CD8-positive, alpha-beta memory T cell (primary cell): ENCODE measurements around the gene C16orf54. TPM values are rescaled to one million over a fixed set of nuclear protein-coding genes. Genes with fewer than 3 reads are reported as not detected.
"Not testable (repeated sequence)": the region's sequence is repeated elsewhere in the genome, so short reads cannot be mapped to it uniquely, and the experiment has no call there.

Experiments
- CTCF ChIA-PET: fragments of 350-600 bp; sonication (Branson Sonifier 250); formaldehyde crosslinking; loops from one replicate; lab custom pipeline; 2021; ENCODE audit warnings: antibody characterized with exemption; lab: Charles Lee
- POLR2A ChIA-PET: fragments of 350-600 bp; sonication (Branson Sonifier 250); formaldehyde crosslinking; loops from one replicate; lab custom pipeline; 2021; ENCODE audit warnings: antibody characterized with exemption; lab: Charles Lee
- DNase-seq, 5 donors: peaks; one replicate each; pipeline versions ENCODE4 v3.0.0 to v3.0.0-alpha.2; 2020 to 2022; ENCODE audit warnings: mixed read lengths in 1 of 5
- H3K27ac ChIP-seq: one replicate; pipeline ENCODE4 v1.7.0; 2013; ENCODE audit warnings: low read depth, mild to moderate bottlenecking, low read length, moderate library complexity
- H3K27me3 ChIP-seq: 2 replicates; pipeline ENCODE4 v1.7.0; 2013; ENCODE audit warnings: low read length, mild to moderate bottlenecking; ENCODE audit not compliant: insufficient read depth, poor library complexity, severe bottlenecking
- H3K36me3 ChIP-seq: 2 replicates; pipeline ENCODE4 v1.7.0; 2013; ENCODE audit warnings: mild to moderate bottlenecking, low read length, moderate library complexity; ENCODE audit not compliant: insufficient read depth
- H3K4me1 ChIP-seq: 2 replicates; pipeline ENCODE4 v1.7.0; 2013; ENCODE audit warnings: mild to moderate bottlenecking, low read length, moderate library complexity; ENCODE audit not compliant: insufficient read depth
- H3K4me3 ChIP-seq: 2 replicates; pipeline ENCODE4 v1.7.0; 2013; ENCODE audit warnings: mild to moderate bottlenecking, low read length
- H3K9me3 ChIP-seq: 2 replicates; pipeline ENCODE4 v1.7.0; 2013; ENCODE audit warnings: mild to moderate bottlenecking, low read length
- H3K27ac Mint-ChIP-seq, 8 donors: one replicate each; pipeline ENCODE4 v1.8.0; 2020 to 2021; ENCODE audit warnings: mixed read lengths in 8 of 8, mild to moderate bottlenecking in 6 of 8, inconsistent platforms in 3 of 8, moderate library complexity in 3 of 8
- H3K27me3 Mint-ChIP-seq, 2 donors: one replicate each; pipeline ENCODE4 v1.8.0; 2020 to 2021; ENCODE audit warnings: mixed read lengths in 2 of 2, mild to moderate bottlenecking in 1 of 2, moderate library complexity in 1 of 2
- H3K36me3 Mint-ChIP-seq, 3 donors: one replicate each; pipeline ENCODE4 v1.8.0; 2020 to 2021; ENCODE audit warnings: mixed read lengths in 3 of 3, inconsistent platforms in 1 of 3, mild to moderate bottlenecking in 1 of 3
- H3K4me1 Mint-ChIP-seq, 3 donors: one replicate each; pipeline ENCODE4 v1.8.0; 2020 to 2021; ENCODE audit warnings: mixed read lengths in 3 of 3, inconsistent platforms in 1 of 3, mild to moderate bottlenecking in 1 of 3
- H3K4me3 Mint-ChIP-seq, 7 donors: one replicate each; pipeline ENCODE4 v1.8.0; 2020 to 2021; ENCODE audit warnings: mixed read lengths in 7 of 7, mild to moderate bottlenecking in 6 of 7, moderate library complexity in 4 of 7, inconsistent platforms in 2 of 7
- H3K9me3 Mint-ChIP-seq, 5 donors: one replicate each; pipeline ENCODE4 v1.8.0; 2020 to 2022; ENCODE audit warnings: mixed read lengths in 5 of 5, mild to moderate bottlenecking in 3 of 5, moderate library complexity in 2 of 5, inconsistent platforms in 1 of 5
- polyA plus RNA-seq: library from polyadenylated mRNA; unstranded; fragments of 300-500 nt; fragmentation: Illumina TruSeq; gene quantifications from one replicate; pipeline ENCODE4 v1.2.3, GENCODE V29; 2021
- total RNA-seq, 2 experiments: library from RNA; stranded (reverse); gene quantifications; one replicate each; pipeline ENCODE4 v1.2.3, GENCODE V29; 2021

C16orf54 gene
- total and polyA plus RNA-seq, 3 experiments from 2014 or later, result 32.3 to 45.0 (median 33.3) TPM

GRCh38 chr16:29789775-29790182 is 44.0 kb upstream of the C16orf54 start:
- ChIA-PET POLR2A (interaction anchor here (0.6 to 3.3 kb wide), 17 partner anchors 11 to 620 kb away, joined by 3 to 59 read pairs (median 7); partner anchors contain the start of genes C16orf54, MAZ, MVP and PAGR1), CTCF (interaction anchor here (0.7 to 4.7 kb wide), 31 partner anchors 11 to 110 kb away, joined by 3 to 51 read pairs (median 6); partner anchors contain the start of genes C16orf54, CDIPT, PAGR1 and ZG16)
- no peaks in the 10 kb centered on the region for H3K9me3 ChIP-seq
- no peaks in the 10 kb centered on the region for H3K9me3 Mint-ChIP-seq
- H3K27ac ChIP-seq, result peak overlapping the region; percentile 85
- peak overlapping the region; percentile 76 for H3K4me3 ChIP-seq
- H3K4me1 ChIP-seq, result peaks cover 48% of the 10 kb centered on the region
- H3K36me3 ChIP-seq, result no peaks in the 10 kb centered on the region
- DNase-seq, result no peak
- H3K27me3 ChIP-seq, result no peaks in the 10 kb centered on the region
- H3K27ac Mint-ChIP-seq, result peak overlapping the region; percentile 94 to 99 (median 98)
- peaks cover 0 to 24% (median 5%) of the 10 kb centered on the region in 3 donors for H3K36me3 Mint-ChIP-seq
- H3K4me1 Mint-ChIP-seq, result peaks cover 44 to 61% (median 48%) of the 10 kb centered on the region in 3 donors
- H3K27me3 Mint-ChIP-seq, result peaks cover 0 to 4% of the 10 kb centered on the region in 2 donors
- peak overlapping the region; percentile 94 to 99 (median 99) for H3K4me3 Mint-ChIP-seq

DNA sequence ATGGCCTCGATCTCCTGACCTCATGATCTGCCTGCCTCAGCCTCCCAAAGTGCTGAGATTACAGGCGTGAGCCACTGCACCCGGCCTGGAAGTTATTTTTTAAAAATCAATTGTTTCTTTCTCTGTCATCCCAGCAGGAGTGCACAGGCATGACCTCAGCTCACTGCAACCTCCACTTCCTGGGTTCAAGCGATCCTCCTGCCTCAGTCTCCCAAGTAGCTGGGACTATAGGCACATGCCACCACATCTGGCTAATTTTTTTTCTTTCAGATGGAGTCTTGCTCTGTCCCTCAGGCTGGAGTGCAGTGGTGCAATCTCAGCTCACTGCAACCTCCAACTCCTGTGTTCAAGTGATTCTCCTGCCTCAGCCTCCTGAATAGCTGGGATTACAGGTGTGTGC is 41.4 kb upstream of the C16orf54 start:
- POLR2A ChIA-PET, H3K27me3 ChIP-seq, H3K27me3 Mint-ChIP-seq, H3K27ac ChIP-seq, H3K36me3 ChIP-seq, H3K9me3 Mint-ChIP-seq, H3K9me3 ChIP-seq, H3K4me3 ChIP-seq: not testable (repeated sequence)
- H3K4me1 ChIP-seq, result peaks cover 31% of the 10 kb centered on the region
- Mint-ChIP-seq H3K27ac (peak overlapping the region in 1 of 8 donors; percentile 36), H3K4me3 (peak overlapping the region in 1 of 7 donors; percentile 10), H3K4me1 (peaks cover 34 to 44% (median 37%) of the 10 kb centered on the region in 3 donors), H3K36me3 (peaks cover 0 to 12% (median 0%) of the 10 kb centered on the region in 3 donors)
- CTCF ChIA-PET, result interaction anchor here (2.4 to 5.1 kb wide), 4 partner anchors 30 to 86 kb away, joined by 8 to 53 read pairs (median 24); partner anchors contain the start of gene PAGR1
- peak in 1 of 5 donors; percentile 8 for DNase-seq

GRCh38 chr16:29784901-29785500 is 39.2 kb upstream of the C16orf54 start:
- no peak overlapping the region for H3K27ac ChIP-seq
- Mint-ChIP-seq H3K9me3 (no peaks in the 10 kb centered on the region), H3K4me1 (peaks cover 17 to 28% (median 27%) of the 10 kb centered on the region in 3 donors), H3K4me3 (peak overlapping the region; percentile 50 to 77 (median 69)), H3K27ac (peak overlapping the region in 7 of 8 donors; percentile 47 to 83 (median 74)), H3K27me3 (peaks cover 0 to 3% of the 10 kb centered on the region in 2 donors), H3K36me3 (peaks cover 0 to 2% (median 0%) of the 10 kb centered on the region in 3 donors)
- ChIA-PET CTCF (interaction anchor here (0.6 to 5.1 kb wide), 26 partner anchors 10 to 286 kb away, joined by 3 to 53 read pairs (median 5); partner anchors contain the start of genes MVP and PAGR1), POLR2A (interaction anchor here (0.5 to 1.6 kb wide), 10 partner anchors 22 to 612 kb away, joined by 3 to 9 read pairs (median 4); partner anchors contain the start of genes C16orf54 and PAGR1)
- peak overlapping the region; percentile 33 for H3K4me3 ChIP-seq
- DNase-seq, result peak; percentile 55 to 79 (median 62)
- no peaks in the 10 kb centered on the region for H3K9me3 ChIP-seq
- no peaks in the 10 kb centered on the region for H3K36me3 ChIP-seq
- peaks cover 20% of the 10 kb centered on the region for H3K4me1 ChIP-seq
- H3K27me3 ChIP-seq, result no peaks in the 10 kb centered on the region

- Mint-ChIP-seq H3K27ac (peak overlapping the region in 6 of 8 donors; percentile 4 to 86 (median 44)), H3K4me3 (peak overlapping the region in 1 of 7 donors; percentile 25), H3K36me3 (peaks cover 0 to 2% (median 0%) of the 10 kb centered on the region in 3 donors), H3K9me3 (no peaks in the 10 kb centered on the region), H3K4me1 (peaks cover 15 to 24% (median 24%) of the 10 kb centered on the region in 3 donors), H3K27me3 (peaks cover 0 to 3% of the 10 kb centered on the region in 2 donors)
- DNase-seq, result peak in 1 of 5 donors; percentile 36
- Histone ChIP-seq H3K27ac (no peak overlapping the region), H3K4me1 (peaks cover 14% of the 10 kb centered on the region), H3K27me3 (no peaks in the 10 kb centered on the region), H3K36me3 (no peaks in the 10 kb centered on the region), H3K9me3 (no peaks in the 10 kb centered on the region), H3K4me3 (no peak overlapping the region)
- ChIA-PET POLR2A (interaction anchor here (0.6 to 1.0 kb wide), 3 partner anchors 29 to 46 kb away, joined by 3 read pairs; no protein-coding TSS in a partner anchor), CTCF (interaction anchor here (0.6 to 5.1 kb wide), 19 partner anchors 9 to 287 kb away, joined by 3 to 53 read pairs (median 6); partner anchors contain the start of genes MVP and PAGR1)
Observed at GRCh38 chr16:29784157-29784556, 38.4 kb upstream of the C16orf54 start.

GRCh38 chr16:29783094-29783953 is 37.5 kb upstream of the C16orf54 start:
- H3K27ac Mint-ChIP-seq, result peak overlapping the region in 3 of 8 donors; percentile 20 to 74 (median 29)
- H3K4me1 Mint-ChIP-seq, result peaks cover 12 to 24% (median 20%) of the 10 kb centered on the region in 3 donors
- CTCF ChIA-PET, result interaction anchor here (5.1 kb wide), 1 partner anchor 83 kb away, joined by 53 read pairs; no protein-coding TSS in a partner anchor
- POLR2A ChIA-PET, result interaction anchor here (0.6 kb wide), 1 partner anchor 10 kb away, joined by 5 read pairs; no protein-coding TSS in a partner anchor
- not testable (repeated sequence) for H3K36me3 ChIP-seq, H3K27me3 Mint-ChIP-seq, H3K36me3 Mint-ChIP-seq, H3K4me3 Mint-ChIP-seq, H3K9me3 Mint-ChIP-seq, H3K27ac ChIP-seq, H3K9me3 ChIP-seq, H3K27me3 ChIP-seq, H3K4me3 ChIP-seq
- H3K4me1 ChIP-seq, result peaks cover 14% of the 10 kb centered on the region
- DNase-seq, result peak in 1 of 5 donors; percentile 13

GRCh38 chr16:29779474-29779873 is 33.7 kb upstream of the C16orf54 start:
- H3K36me3 Mint-ChIP-seq, result peaks cover 0 to 2% (median 0%) of the 10 kb centered on the region in 3 donors
- CTCF ChIA-PET, result interaction anchor here (0.9 to 1.8 kb wide), 2 partner anchors 11 to 14 kb away, joined by 3 to 6 read pairs; partner anchors contain the start of gene KIF22

More at GRCh38 chr16:29779474-29779873, 33.7 kb upstream of the C16orf54 start:
- Mint-ChIP-seq H3K4me3 (no peak overlapping the region), H3K4me1 (peaks cover 3 to 13% (median 5%) of the 10 kb centered on the region in 3 donors), H3K27ac (no peak overlapping the region), H3K9me3 (no peaks in the 10 kb centered on the region), H3K27me3 (peaks cover 0 to 2% of the 10 kb centered on the region in 2 donors)
- H3K27me3 ChIP-seq, result no peaks in the 10 kb centered on the region
- H3K9me3 ChIP-seq, result no peaks in the 10 kb centered on the region
- POLR2A ChIA-PET, result no interaction called here
- H3K27ac ChIP-seq, result no peak overlapping the region
- no peaks in the 10 kb centered on the region for H3K36me3 ChIP-seq
- no peak for DNase-seq
- H3K4me1 ChIP-seq, result peaks cover 2% of the 10 kb centered on the region
- no peak overlapping the region for H3K4me3 ChIP-seq
